ENCODE data around the gene MAL. TPM values are rescaled to one million over a fixed set of nuclear protein-coding genes. Genes with fewer than 3 reads are reported as not detected.

Gene MAL
- polyA plus RNA-seq, 1 of the 3 experiments (the other 2 are of a cell fraction), result not detected

DNA sequence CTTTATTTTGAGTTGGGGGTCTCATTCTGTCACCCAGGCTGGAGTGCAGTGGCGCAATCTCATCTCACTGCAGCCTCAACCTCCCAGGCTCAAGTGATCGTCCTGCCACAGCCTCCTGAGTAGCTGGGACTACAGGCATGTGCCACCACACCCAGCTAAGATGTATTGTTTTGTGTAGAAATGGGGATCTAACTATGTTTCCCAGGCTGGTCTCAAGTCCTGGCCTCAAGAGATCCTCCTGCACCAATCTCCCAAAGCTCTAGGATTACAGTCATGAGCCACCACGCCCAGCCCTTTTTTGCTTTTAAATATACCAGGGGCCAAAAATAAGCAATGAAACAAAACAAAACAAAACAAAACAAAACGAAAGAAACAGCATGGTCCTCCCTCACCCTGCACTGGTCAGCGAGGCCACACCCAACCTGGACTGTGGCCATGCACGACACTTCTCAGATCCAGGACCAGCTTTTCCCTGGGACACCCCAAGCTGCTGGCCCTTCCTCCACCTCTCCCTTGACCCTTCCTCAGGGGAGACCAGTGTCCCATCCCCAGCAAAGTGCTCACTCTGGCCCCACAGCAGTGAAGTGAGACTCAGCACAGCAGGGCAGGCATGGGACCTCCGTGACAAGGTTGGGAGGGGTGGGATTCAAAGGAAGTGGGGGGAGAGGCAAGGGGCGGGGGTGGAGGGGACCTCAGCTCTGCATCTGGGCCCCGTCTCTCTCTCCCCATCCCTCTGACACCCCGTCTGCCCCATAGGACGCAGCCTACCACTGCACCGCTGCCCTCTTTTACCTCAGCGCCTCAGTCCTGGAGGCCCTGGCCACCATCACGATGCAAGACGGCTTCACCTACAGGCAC lies 23.5 kb downstream of the MAL start:
- Histone ChIP-seq H3F3A (replicated peaks; ENCODE audit: insufficient read depth) (no peaks in the 10 kb centered on the region), H3K27me3 (ENCODE audit: insufficient read depth) (peaks cover 68% of the 10 kb centered on the region), H3K9ac (no peak overlapping the region), H3K9me3 (no peaks in the 10 kb centered on the region), H4K20me1 (ENCODE audit: insufficient read depth) (no peaks in the 10 kb centered on the region), H2AFZ (ENCODE audit: low read depth) (no peak overlapping the region), H3K36me3 (replicated peaks in 1 of 2; ENCODE audit: control insufficient read depth in 1 of 2, insufficient read depth in 2 of 2, low read length in 1 of 2) (no peaks in the 10 kb centered on the region), H3K4me3 (ENCODE audit: low read depth in 2 of 2, low read length in 1 of 2) (no peak overlapping the region), H3K79me2 (ENCODE audit: insufficient read depth) (no peaks in the 10 kb centered on the region), H3K4me1 (ENCODE audit: control insufficient read depth in 1 of 2, insufficient read depth in 2 of 2, low read depth in 1 of 2, low read length in 1 of 2) (no peaks in the 10 kb centered on the region), H3K9me2 (no peaks in the 10 kb centered on the region), H3K27ac (ENCODE audit: low read depth in 2 of 2, low read length in 1 of 2) (no peak overlapping the region), H3K4me2 (peak overlapping the region; percentile 37; the same call in 1 of the 2 replicates)
- CTCF ChIA-PET, result interaction anchor here (1.0 kb wide), 1 partner anchor 15 kb away, joined by 3 read pairs; no protein-coding TSS in a partner anchor
- no peak for DNase-seq
- TF ChIP-seq RXRA (IDR thresholded peaks at IDR 0.05; ENCODE audit: borderline replicate concordance, low read depth), result no peak
- TF ChIP-seq, protein P1, sequence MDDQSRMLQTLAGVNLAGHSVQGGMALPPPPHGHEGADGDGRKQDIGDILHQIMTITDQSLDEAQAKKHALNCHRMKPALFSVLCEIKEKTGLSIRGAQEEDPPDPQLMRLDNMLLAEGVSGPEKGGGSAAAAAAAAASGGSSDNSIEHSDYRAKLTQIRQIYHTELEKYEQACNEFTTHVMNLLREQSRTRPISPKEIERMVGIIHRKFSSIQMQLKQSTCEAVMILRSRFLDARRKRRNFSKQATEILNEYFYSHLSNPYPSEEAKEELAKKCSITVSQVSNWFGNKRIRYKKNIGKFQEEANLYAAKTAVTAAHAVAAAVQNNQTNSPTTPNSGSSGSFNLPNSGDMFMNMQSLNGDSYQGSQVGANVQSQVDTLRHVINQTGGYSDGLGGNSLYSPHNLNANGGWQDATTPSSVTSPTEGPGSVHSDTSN (IDR thresholded peaks at IDR 0.05), result no peak
- no peak for TF ChIP-seq NFIC (IDR thresholded peaks at IDR 0.05; ENCODE audit: borderline replicate concordance)
- TF ChIP-seq, protein P2, sequence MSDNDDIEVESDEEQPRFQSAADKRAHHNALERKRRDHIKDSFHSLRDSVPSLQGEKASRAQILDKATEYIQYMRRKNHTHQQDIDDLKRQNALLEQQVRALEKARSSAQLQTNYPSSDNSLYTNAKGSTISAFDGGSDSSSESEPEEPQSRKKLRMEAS (IDR thresholded peaks at IDR 0.05; ENCODE audit: low read depth), result no peak
- no peak for TF ChIP-seq FOXM1 (IDR thresholded peaks at IDR 0.05; ENCODE audit: low read depth)
- no peak for TF ChIP-seq MXI1 (IDR thresholded peaks at IDR 0.05; ENCODE audit: low read depth, low read length)
- TF ChIP-seq, protein P3, sequence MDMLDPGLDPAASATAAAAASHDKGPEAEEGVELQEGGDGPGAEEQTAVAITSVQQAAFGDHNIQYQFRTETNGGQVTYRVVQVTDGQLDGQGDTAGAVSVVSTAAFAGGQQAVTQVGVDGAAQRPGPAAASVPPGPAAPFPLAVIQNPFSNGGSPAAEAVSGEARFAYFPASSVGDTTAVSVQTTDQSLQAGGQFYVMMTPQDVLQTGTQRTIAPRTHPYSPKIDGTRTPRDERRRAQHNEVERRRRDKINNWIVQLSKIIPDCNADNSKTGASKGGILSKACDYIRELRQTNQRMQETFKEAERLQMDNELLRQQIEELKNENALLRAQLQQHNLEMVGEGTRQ (IDR thresholded peaks at IDR 0.05; ENCODE audit: borderline replicate concordance, low read depth, low read length), result no peak
- no peak for TF ChIP-seq TEAD4 (IDR thresholded peaks at IDR 0.05; ENCODE audit: borderline replicate concordance, insufficient read depth)
- no peak for TF ChIP-seq SIN3A (IDR thresholded peaks at IDR 0.05; ENCODE audit: borderline replicate concordance, low read depth, low read length)
- TF ChIP-seq, protein P4, sequence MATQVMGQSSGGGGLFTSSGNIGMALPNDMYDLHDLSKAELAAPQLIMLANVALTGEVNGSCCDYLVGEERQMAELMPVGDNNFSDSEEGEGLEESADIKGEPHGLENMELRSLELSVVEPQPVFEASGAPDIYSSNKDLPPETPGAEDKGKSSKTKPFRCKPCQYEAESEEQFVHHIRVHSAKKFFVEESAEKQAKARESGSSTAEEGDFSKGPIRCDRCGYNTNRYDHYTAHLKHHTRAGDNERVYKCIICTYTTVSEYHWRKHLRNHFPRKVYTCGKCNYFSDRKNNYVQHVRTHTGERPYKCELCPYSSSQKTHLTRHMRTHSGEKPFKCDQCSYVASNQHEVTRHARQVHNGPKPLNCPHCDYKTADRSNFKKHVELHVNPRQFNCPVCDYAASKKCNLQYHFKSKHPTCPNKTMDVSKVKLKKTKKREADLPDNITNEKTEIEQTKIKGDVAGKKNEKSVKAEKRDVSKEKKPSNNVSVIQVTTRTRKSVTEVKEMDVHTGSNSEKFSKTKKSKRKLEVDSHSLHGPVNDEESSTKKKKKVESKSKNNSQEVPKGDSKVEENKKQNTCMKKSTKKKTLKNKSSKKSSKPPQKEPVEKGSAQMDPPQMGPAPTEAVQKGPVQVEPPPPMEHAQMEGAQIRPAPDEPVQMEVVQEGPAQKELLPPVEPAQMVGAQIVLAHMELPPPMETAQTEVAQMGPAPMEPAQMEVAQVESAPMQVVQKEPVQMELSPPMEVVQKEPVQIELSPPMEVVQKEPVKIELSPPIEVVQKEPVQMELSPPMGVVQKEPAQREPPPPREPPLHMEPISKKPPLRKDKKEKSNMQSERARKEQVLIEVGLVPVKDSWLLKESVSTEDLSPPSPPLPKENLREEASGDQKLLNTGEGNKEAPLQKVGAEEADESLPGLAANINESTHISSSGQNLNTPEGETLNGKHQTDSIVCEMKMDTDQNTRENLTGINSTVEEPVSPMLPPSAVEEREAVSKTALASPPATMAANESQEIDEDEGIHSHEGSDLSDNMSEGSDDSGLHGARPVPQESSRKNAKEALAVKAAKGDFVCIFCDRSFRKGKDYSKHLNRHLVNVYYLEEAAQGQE (IDR thresholded peaks at IDR 0.05; ENCODE audit: low read depth, low read length), result no peak
- no peak for TF ChIP-seq EZH2phosphoT487 (IDR thresholded peaks at IDR 0.05; ENCODE audit: borderline replicate concordance, low read depth)
- TF ChIP-seq, protein P5, sequence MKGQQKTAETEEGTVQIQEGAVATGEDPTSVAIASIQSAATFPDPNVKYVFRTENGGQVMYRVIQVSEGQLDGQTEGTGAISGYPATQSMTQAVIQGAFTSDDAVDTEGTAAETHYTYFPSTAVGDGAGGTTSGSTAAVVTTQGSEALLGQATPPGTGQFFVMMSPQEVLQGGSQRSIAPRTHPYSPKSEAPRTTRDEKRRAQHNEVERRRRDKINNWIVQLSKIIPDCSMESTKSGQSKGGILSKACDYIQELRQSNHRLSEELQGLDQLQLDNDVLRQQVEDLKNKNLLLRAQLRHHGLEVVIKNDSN (IDR thresholded peaks at IDR 0.05; ENCODE audit: borderline replicate concordance, low read depth), result no peak
- TF ChIP-seq NRF1 (IDR thresholded peaks at IDR 0.05; ENCODE audit: low read depth, low read length), result no peak
- TF ChIP-seq FOXJ3 (CRISPR knock-in tag; IDR thresholded peaks at IDR 0.05), result no peak
- TF ChIP-seq YY1 (IDR thresholded peaks at IDR 0.05; ENCODE audit: low read depth), result no peak
- WGBS (ENCODE audit: low lambda C conversion rate), result 33% methylated on average over 14 of the region's 15 CpGs
- POLR2A ChIA-PET, result no interaction called here

All from SK-N-SH (cell line).